Measurements from ENCODE around the gene TMEM183A. TPM values are rescaled to one million over a fixed set of nuclear protein-coding genes. Genes with fewer than 3 reads are reported as not detected.

The TMEM183A gene
- total and polyA plus RNA-seq, 9 of the 15 experiments (the other 6 are each of a cell fraction or from before 2014, with no cell fraction given): 23.4 to 190 (median 124) TPM

- TF ChIP-seq ELF4 (CRISPR knock-in tag; IDR thresholded peaks at IDR 0.05): no peak
- peak; percentile 65; the same call in 1 of the 2 replicates for TF ChIP-seq ZNF282 (CRISPR knock-in tag; IDR thresholded peaks at IDR 0.05)
- TF ChIP-seq, protein P1, sequence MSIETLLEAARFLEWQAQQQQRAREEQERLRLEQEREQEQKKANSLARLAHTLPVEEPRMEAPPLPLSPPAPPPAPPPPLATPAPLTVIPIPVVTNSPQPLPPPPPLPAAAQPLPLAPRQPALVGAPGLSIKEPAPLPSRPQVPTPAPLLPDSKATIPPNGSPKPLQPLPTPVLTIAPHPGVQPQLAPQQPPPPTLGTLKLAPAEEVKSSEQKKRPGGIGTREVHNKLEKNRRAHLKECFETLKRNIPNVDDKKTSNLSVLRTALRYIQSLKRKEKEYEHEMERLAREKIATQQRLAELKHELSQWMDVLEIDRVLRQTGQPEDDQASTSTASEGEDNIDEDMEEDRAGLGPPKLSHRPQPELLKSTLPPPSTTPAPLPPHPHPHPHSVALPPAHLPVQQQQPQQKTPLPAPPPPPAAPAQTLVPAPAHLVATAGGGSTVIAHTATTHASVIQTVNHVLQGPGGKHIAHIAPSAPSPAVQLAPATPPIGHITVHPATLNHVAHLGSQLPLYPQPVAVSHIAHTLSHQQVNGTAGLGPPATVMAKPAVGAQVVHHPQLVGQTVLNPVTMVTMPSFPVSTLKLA (conservative IDR thresholded peaks at IDR 0.05): peak; percentile 17 to 65; a peak in 3 of 4 replicates
- no peak for TF ChIP-seq HBP1 (CRISPR knock-in tag; IDR thresholded peaks at IDR 0.05)
- no peak for TF ChIP-seq NR4A1 (CRISPR knock-in tag; IDR thresholded peaks at IDR 0.05)
- TF ChIP-seq NR4A1 (tag; IDR thresholded peaks at IDR 0.05): 0 out of 2 replicates have a peak, but pooled peaks have one; percentile 17
- no peak for TF ChIP-seq POLR2B (IDR thresholded peaks at IDR 0.05; ENCODE audit: low read depth, partially characterized antibody)
- TF ChIP-seq POU5F1 (IDR thresholded peaks at IDR 0.05; ENCODE audit: borderline replicate concordance, low read depth, low read length, partially characterized antibody): no peak
- no peak for TF ChIP-seq FOXM1 (IDR thresholded peaks at IDR 0.05; ENCODE audit: low read depth)
- peak; percentile 83; the same call in 1 of the 2 replicates for TF ChIP-seq FOXM1 (CRISPR knock-in tag; IDR thresholded peaks at IDR 0.05; ENCODE audit: low read depth)
- no peak for TF ChIP-seq ZNF707 (CRISPR knock-in tag; conservative IDR thresholded peaks at IDR 0.05)
- no peak for TF ChIP-seq ZNF347 (CRISPR knock-in tag; IDR thresholded peaks at IDR 0.05; ENCODE audit: low read depth)
- no peak for TF ChIP-seq POLR3G (IDR thresholded peaks at IDR 0.05; ENCODE audit: extremely low read depth, insufficient read length, insufficient replicate concordance)
- TF ChIP-seq, protein P2, sequence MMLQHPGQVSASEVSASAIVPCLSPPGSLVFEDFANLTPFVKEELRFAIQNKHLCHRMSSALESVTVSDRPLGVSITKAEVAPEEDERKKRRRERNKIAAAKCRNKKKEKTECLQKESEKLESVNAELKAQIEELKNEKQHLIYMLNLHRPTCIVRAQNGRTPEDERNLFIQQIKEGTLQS (IDR thresholded peaks at IDR 0.05): no peak
- TF ChIP-seq, protein P2 (CRISPR knock-in tag; conservative IDR thresholded peaks at IDR 0.05): no peak; the same call in 1 of the 2 replicates
- TF ChIP-seq XRCC5 (IDR thresholded peaks at IDR 0.05; ENCODE audit: low read depth, low read length): no peak
- no peak for TF ChIP-seq ZNF121 (CRISPR knock-in tag; conservative IDR thresholded peaks at IDR 0.05)
- peak; percentile 86 for TF ChIP-seq FUS (optimal IDR thresholded peaks at IDR 0.05; ENCODE audit: low read depth, low read length)
- peak; percentile 71; the same call in 1 of the 2 replicates for TF ChIP-seq ZBTB17 (CRISPR knock-in tag; IDR thresholded peaks at IDR 0.05)
- TF ChIP-seq KDM5B (IDR thresholded peaks at IDR 0.05; ENCODE audit: insufficient replicate concordance, low read depth, low read length): peak; percentile 87
- TF ChIP-seq NONO (IDR thresholded peaks at IDR 0.05; ENCODE audit: low read depth in 2 of 2, low read length in 1 of 2): peak; percentile 74 to 90; a peak in 3 of 4 replicates
- 0 out of 2 replicates have a peak, but pooled peaks have one; percentile 64 for TF ChIP-seq SUPT5H (IDR thresholded peaks at IDR 0.05)
Measured at GRCh38 chr1:202957733-202958543, 49.2 kb upstream of the TMEM183A start, which contains the start of gene ADIPOR1 (continued).
